Dermis blood vessel endothelial cell (primary cell): ENCODE measurements around the gene ESYT2. TPM values are rescaled to one million over a fixed set of nuclear protein-coding genes. Genes with fewer than 3 reads are reported as not detected.
"Not testable (repeated sequence)": the region's sequence is repeated elsewhere in the genome, so short reads cannot be mapped to it uniquely, and the experiment has no call there.

Experiments
- DNase-seq: peaks from one replicate; pipeline ENCODE4 v3.0.0; 2010
- total RNA-seq: library from RNA; depleted of rRNA; stranded (reverse); fragments of >200 nt; gene quantifications from 2 replicates; pipeline ENCODE4 v1.2.3, GENCODE V29; 2014

ESYT2 gene, protein sequence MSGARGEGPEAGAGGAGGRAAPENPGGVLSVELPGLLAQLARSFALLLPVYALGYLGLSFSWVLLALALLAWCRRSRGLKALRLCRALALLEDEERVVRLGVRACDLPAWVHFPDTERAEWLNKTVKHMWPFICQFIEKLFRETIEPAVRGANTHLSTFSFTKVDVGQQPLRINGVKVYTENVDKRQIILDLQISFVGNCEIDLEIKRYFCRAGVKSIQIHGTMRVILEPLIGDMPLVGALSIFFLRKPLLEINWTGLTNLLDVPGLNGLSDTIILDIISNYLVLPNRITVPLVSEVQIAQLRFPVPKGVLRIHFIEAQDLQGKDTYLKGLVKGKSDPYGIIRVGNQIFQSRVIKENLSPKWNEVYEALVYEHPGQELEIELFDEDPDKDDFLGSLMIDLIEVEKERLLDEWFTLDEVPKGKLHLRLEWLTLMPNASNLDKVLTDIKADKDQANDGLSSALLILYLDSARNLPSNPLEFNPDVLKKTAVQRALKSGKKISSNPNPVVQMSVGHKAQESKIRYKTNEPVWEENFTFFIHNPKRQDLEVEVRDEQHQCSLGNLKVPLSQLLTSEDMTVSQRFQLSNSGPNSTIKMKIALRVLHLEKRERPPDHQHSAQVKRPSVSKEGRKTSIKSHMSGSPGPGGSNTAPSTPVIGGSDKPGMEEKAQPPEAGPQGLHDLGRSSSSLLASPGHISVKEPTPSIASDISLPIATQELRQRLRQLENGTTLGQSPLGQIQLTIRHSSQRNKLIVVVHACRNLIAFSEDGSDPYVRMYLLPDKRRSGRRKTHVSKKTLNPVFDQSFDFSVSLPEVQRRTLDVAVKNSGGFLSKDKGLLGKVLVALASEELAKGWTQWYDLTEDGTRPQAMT
- total RNA-seq, result 67.6 and 82.1 TPM in 2 replicates

DNA sequence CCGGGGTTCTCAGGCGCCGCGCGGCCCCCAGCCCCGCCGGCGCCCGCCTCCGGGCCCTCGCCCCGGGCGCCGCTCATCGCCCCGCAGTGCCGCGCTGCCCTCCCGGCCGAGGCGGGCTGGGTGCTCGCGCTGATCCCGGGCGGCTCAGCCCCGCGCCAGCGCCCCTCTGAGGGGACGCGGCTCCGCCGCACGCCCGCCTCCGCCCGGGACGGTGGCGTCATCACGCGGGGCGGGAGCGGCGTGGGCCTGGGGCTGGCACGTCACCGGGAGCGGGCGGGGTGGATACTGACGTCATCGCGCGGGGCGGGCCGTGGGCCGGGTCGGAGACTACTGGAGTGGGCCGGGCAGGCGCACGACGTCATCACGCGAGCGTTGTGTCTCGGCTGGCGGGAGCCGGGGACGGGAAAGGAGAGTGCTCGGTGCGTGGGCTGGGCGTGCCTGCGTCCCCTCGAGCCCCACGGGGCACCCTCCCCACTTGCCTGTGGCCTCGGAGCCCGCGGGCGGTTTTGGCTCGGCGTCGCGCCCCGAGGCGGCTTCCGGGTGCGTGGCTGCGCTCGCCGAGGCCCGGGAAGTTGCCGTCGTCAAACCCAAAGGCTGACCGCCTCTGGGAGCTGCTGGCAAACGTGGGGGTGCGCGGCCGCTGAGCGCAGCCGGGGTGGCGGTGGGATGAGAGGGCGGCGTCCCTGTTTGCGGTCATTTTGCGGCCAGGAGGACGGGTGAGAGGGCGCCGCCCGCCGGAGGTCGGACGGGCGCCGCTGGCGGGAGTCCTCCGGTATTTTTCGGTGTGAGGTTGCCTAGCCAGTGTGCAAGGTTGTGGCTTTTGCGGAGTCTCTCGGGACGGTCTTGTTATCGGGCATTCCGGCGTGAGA is at the start of gene ESYT2:
Gene ESYT2 (minus strand): TSS at position 168 of the 869 bp plus-strand sequence. CDS start 91 bp downstream, at position 77.
- DNase-seq, result peak; percentile 99

- not testable (repeated sequence) for DNase-seq
Measured at GRCh38 chr7:158878151-158879079, 49.1 kb upstream of the ESYT2 start.

- DNase-seq, result no peak
Measured at GRCh38 chr7:158876984-158877383, 47.7 kb upstream of the ESYT2 start.

- DNase-seq, result no peak
Measured at GRCh38 chr7:158869876-158870275, 40.6 kb upstream of the ESYT2 start.

DNA sequence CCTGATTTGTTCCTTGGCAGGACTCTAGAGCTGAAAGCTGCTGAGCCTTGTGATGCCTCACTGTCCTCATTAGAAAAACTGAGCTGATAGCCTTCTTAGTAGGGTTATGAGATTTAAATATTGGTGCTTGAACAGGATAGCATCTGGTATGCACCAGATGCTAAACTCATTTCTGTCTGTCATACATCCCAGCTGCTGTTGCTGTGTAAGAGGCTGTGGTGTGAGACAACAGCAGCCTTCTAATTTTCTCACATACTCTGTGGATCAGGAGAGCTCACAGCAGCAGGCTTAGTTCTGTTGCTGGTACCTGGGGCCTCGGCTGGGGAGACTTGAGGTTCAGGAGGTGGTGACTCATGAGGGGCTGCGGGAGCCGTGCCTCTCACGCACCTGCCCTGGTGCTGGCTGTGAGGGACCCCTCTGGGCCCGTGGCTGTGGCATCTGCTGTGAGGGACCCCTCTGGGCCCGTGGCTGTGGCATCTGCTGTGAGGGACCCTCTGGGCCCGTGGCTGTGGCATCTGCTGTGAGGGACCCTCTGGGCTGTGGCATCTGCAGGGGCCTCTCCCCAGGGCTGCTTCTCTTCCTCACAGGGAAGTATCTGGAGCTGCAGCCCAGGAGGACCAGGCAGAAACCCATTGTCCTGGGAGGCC is 39.6 kb upstream of the ESYT2 start:
- DNase-seq, result no peak

- DNase-seq, result no peak
Measured at GRCh38 chr7:158867214-158867984, 38.1 kb upstream of the ESYT2 start.

DNA sequence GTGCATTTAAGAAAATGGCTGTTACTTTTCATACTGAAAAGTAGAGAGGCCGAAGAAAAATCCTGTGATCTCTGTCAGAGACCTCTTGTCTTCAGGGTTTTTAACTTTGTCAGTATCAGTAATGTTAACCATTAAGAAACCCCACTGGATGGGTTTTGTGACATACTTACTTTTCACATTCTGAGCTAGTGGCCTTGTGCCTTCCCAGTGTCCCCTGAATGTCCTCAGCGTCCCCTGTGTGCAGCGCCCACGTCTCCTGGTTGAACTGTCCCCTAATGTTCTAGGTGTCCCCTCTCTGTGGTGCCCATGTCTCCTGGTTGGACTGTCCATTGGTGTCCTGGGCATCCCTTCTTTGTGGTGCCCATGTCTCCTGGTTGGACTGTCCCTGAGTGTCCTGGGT is 36.7 kb upstream of the ESYT2 start:
- no peak for DNase-seq

- DNase-seq, result no peak
Measured at GRCh38 chr7:158865462-158865922, 36.2 kb upstream of the ESYT2 start.

DNA sequence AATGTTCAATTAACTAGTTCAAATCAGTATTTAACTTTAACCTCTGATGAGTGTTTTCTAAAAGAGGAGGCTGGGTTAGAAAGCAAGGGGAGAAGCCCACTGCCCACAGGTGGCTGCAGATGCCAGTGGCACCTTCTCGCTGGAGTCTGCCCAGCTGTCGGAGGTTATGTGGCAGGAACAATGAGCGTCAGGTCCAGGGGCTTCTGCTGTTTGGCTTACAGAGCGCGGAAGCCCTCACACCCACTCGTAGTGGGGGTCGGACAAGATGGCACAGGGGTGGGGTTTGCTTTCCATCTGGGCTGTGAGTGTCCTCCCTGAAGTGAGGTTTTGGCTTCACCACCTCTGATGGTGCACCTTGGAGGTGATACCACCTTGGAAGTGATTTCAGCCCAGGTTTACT is 35.5 kb upstream of the ESYT2 start:
- no peak for DNase-seq

DNA sequence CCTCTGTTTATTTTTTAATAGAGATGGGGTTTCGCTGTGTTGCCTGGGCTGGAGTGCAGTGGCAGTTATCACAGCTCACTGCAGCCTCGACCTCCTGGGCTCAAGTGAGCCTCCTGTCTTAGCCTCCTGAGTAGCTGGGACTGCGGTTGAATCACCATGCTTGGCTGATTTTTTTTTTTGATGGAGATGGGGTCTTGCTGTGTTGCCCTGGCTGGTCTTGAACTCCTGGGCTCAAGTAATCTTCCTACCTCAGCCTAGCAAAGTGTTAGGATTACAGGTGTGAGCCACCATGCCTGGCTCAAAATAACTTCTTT is 35.2 kb upstream of the ESYT2 start:
- DNase-seq, result no peak

- peak; percentile 76 for DNase-seq
Measured at GRCh38 chr7:158863611-158864506, 34.5 kb upstream of the ESYT2 start.

DNA sequence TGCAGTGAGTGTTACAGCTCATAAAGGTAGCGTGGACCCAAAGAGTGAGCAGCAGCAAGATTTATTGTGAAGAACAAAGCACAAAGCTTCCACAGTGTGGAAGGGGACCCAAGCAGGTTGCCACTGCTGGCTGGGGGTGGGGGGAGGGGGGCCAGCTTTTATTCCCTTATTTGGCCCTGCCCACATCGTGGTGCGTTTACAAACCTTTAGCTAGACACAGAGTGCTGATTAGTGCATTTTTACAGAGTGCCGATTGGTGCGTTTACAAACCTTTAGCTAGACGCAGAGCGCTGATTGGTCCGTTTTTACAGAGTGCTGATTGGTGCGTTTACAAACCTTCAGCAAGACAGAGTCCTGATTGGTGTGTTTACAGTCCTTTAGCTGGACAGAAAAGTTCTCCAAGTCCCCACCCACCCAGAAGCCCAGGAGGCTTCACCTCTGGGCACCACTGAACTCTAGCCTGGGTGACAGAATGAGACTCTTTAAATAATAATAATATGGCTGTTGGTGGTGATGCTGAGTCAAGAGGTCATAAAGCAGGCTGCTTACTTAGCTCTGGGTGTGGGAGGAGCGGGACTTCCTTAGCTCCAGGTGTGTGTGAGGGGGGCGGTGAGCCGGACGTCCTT is 33.8 kb upstream of the ESYT2 start:
- not testable (repeated sequence) for DNase-seq

- no peak for DNase-seq
Measured at GRCh38 chr7:158861936-158862704, 32.8 kb upstream of the ESYT2 start.

- no peak for DNase-seq
Measured at GRCh38 chr7:158861004-158861787, 31.9 kb upstream of the ESYT2 start.

DNA sequence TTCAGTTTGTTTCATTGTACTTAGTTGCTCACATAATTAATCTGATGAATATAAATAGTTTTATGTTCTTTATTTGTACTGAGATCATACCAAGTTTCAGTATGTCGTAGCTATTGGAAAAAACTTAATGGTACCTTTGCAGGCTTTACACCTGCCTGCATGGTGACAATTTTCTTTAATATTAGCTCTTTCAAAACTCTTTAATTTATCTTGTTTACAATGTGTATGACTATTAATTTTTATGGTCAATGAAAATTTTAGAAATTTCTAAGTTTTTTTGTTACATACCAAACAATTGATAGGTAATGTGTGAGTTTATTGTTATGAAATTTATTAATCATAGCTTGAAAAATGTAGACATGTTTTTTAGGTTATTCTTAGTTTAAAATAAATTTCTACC is 31.1 kb upstream of the ESYT2 start:
- DNase-seq, result no peak

GRCh38 chr7:158858592-158859503 is 29.5 kb upstream of the ESYT2 start:
- DNase-seq, result no peak
